Cardiac fibroblast (primary cell): ENCODE data around the gene KIAA0232.

Experiments
- DNase-seq, 2 donors: peaks; one replicate each; pipeline versions ENCODE4 v3.0.0 to v3.0.0-alpha.2; 2010; ENCODE audit warnings: low read depth in 2 of 2
- H3K4me3 ChIP-seq, 2 donors: replicated peaks in 1 of 2; 1 replicate in 1 of 2; 2 replicates in 1 of 2; pipeline ENCODE4 v1.5.1; 2011; ENCODE audit warnings: low read depth in 2 of 2, low read length in 2 of 2, mild to moderate bottlenecking in 2 of 2, moderate library complexity in 1 of 2
- CTCF ChIP-seq: IDR thresholded peaks from one replicate; pipeline ENCODE4 v1.5.1; 2011; ENCODE audit warnings: low read depth, mild to moderate bottlenecking, low read length, inconsistent platforms

KIAA0232 gene

GRCh38 chr4:6847178-6847577, 64.7 kb downstream of the KIAA0232 start:
- DNase-seq = no peak
- no peak for TF ChIP-seq CTCF
- no peak overlapping the region for H3K4me3 ChIP-seq

- H3K4me3 ChIP-seq = no peak overlapping the region
- peak in 1 of 2 donors; percentile 18 for DNase-seq
- TF ChIP-seq CTCF = no peak
Observed at GRCh38 chr4:6848717-6849305, 66.3 kb downstream of the KIAA0232 start.

GRCh38 chr4:6849691-6850090, 67.2 kb downstream of the KIAA0232 start:
- TF ChIP-seq CTCF = no peak
- no peak for DNase-seq
- H3K4me3 ChIP-seq = no peak overlapping the region

GRCh38 chr4:6851431-6851830, 68.9 kb downstream of the KIAA0232 start:
- no peak overlapping the region for H3K4me3 ChIP-seq
- no peak for DNase-seq
- TF ChIP-seq CTCF = no peak

GRCh38 chr4:6851962-6852361, 69.4 kb downstream of the KIAA0232 start:
- DNase-seq = no peak
- TF ChIP-seq CTCF = no peak
- H3K4me3 ChIP-seq = no peak overlapping the region

GRCh38 chr4:6852582-6852981, 70.1 kb downstream of the KIAA0232 start:
- no peak for DNase-seq
- H3K4me3 ChIP-seq = no peak overlapping the region
- TF ChIP-seq CTCF = no peak
